Measurements from ENCODE around the gene ISG20L2.

GRCh38 chr1:156765666-156766065, 37.1 kb upstream of the ISG20L2 start:
- TF ChIP-seq CTCF (IDR thresholded peaks at IDR 0.05) (no peak), POLR2A (IDR thresholded peaks at IDR 0.05) (no peak)

Data from esophagus squamous epithelium (tissue), 4 donors.